ENCODE results near the gene GTF3C5. TPM values are rescaled to one million over a fixed set of nuclear protein-coding genes. Genes with fewer than 3 reads are reported as not detected.
"Not testable (repeated sequence)": the region's sequence is repeated elsewhere in the genome, so short reads cannot be mapped to it uniquely, and the experiment has no call there.

GTF3C5 gene
- total and polyA plus RNA-seq, 2 donors (not counting 1 experiment from before 2014, with no cell fraction given), result 32.2 to 32.4 TPM

GRCh38 chr9:133059623-133060022, 28.8 kb downstream of the GTF3C5 start:
- TF ChIP-seq EZH2 (IDR thresholded peaks at IDR 0.05; ENCODE audit: low read length, missing control alignments) (no peak), CTCF (conservative IDR thresholded peaks at IDR 0.05 in 1 of 2, IDR thresholded peaks at IDR 0.05 in 1 of 2; ENCODE audit: low read depth in 1 of 2, low read length in 2 of 2) (no peak)
- no peak overlapping the region for H2AFZ ChIP-seq (ENCODE audit: low read length)
- no peaks in the 10 kb centered on the region for H3K27me3 ChIP-seq (ENCODE audit: control insufficient read depth, insufficient read depth, low read length)
- H3K36me3 ChIP-seq (ENCODE audit: control insufficient read depth, insufficient read depth, low read length), result peaks cover 10% of the 10 kb centered on the region
- H4K20me1 ChIP-seq (ENCODE audit: control insufficient read depth, extremely low read depth, insufficient read depth, low read length), result no peaks in the 10 kb centered on the region
- no peaks in the 10 kb centered on the region for H3K79me2 ChIP-seq (ENCODE audit: control insufficient read depth, insufficient read depth, low read length)
- no peak overlapping the region for H3K9ac ChIP-seq (ENCODE audit: insufficient read depth, low read length)
- H3K4me1 ChIP-seq (ENCODE audit: control insufficient read depth, extremely low read depth, insufficient read depth, low read length), result no peaks in the 10 kb centered on the region
- DNase-seq (ENCODE audit: low read depth in 2 of 2), result no peak
- H3K4me2 ChIP-seq (ENCODE audit: extremely low read depth, insufficient read depth, low read length), result no peak overlapping the region
- no peak overlapping the region for H3K4me3 ChIP-seq (replicated peaks in 1 of 4; ENCODE audit: control extremely low read depth in 1 of 4, insufficient read depth in 1 of 4, low read depth in 3 of 4, low read length in 4 of 4)
- H3K27ac ChIP-seq (ENCODE audit: insufficient read depth, low read length), result no peak overlapping the region
- no peaks in the 10 kb centered on the region for H3K9me3 ChIP-seq (ENCODE audit: control insufficient read depth, insufficient read depth, low read depth, low read length)

- H3K4me3 ChIP-seq (replicated peaks in 1 of 4; ENCODE audit: control extremely low read depth in 1 of 4, insufficient read depth in 1 of 4, low read depth in 3 of 4, low read length in 4 of 4), result no peak overlapping the region
- H3K9me3 ChIP-seq (ENCODE audit: control insufficient read depth, insufficient read depth, low read depth, low read length), result no peaks in the 10 kb centered on the region
- no peaks in the 10 kb centered on the region for H3K4me1 ChIP-seq (ENCODE audit: control insufficient read depth, extremely low read depth, insufficient read depth, low read length)
- no peak overlapping the region for H3K4me2 ChIP-seq (ENCODE audit: extremely low read depth, insufficient read depth, low read length)
- H4K20me1 ChIP-seq (ENCODE audit: control insufficient read depth, extremely low read depth, insufficient read depth, low read length), result no peaks in the 10 kb centered on the region
- H2AFZ ChIP-seq (ENCODE audit: low read length), result no peak overlapping the region
- no peaks in the 10 kb centered on the region for H3K27me3 ChIP-seq (ENCODE audit: control insufficient read depth, insufficient read depth, low read length)
- no peak overlapping the region for H3K9ac ChIP-seq (ENCODE audit: insufficient read depth, low read length)
- TF ChIP-seq CTCF (conservative IDR thresholded peaks at IDR 0.05 in 1 of 2, IDR thresholded peaks at IDR 0.05 in 1 of 2; ENCODE audit: low read depth in 1 of 2, low read length in 2 of 2) (no peak), EZH2 (IDR thresholded peaks at IDR 0.05; ENCODE audit: low read length, missing control alignments) (no peak)
- H3K79me2 ChIP-seq (ENCODE audit: control insufficient read depth, insufficient read depth, low read length), result no peaks in the 10 kb centered on the region
- H3K27ac ChIP-seq (ENCODE audit: insufficient read depth, low read length), result no peak overlapping the region
- no peak for DNase-seq (ENCODE audit: low read depth in 2 of 2)
- peaks cover 6% of the 10 kb centered on the region for H3K36me3 ChIP-seq (ENCODE audit: control insufficient read depth, insufficient read depth, low read length)
These were observed 29.6 kb downstream of the GTF3C5 start for GRCh38 chr9:133060417-133060841.

GRCh38 chr9:133061019-133061763, 30.4 kb downstream of the GTF3C5 start:
- H3K79me2 ChIP-seq (ENCODE audit: control insufficient read depth, insufficient read depth, low read length); H3K9ac ChIP-seq (ENCODE audit: insufficient read depth, low read length); H3K27me3 ChIP-seq (ENCODE audit: control insufficient read depth, insufficient read depth, low read length); H3K4me1 ChIP-seq (ENCODE audit: control insufficient read depth, extremely low read depth, insufficient read depth, low read length); DNase-seq (ENCODE audit: low read depth in 2 of 2); H3K9me3 ChIP-seq (ENCODE audit: control insufficient read depth, insufficient read depth, low read depth, low read length); H2AFZ ChIP-seq (ENCODE audit: low read length); H4K20me1 ChIP-seq (ENCODE audit: control insufficient read depth, extremely low read depth, insufficient read depth, low read length); H3K4me3 ChIP-seq (replicated peaks in 1 of 4; ENCODE audit: control extremely low read depth in 1 of 4, insufficient read depth in 1 of 4, low read depth in 3 of 4, low read length in 4 of 4); H3K27ac ChIP-seq (ENCODE audit: insufficient read depth, low read length); H3K4me2 ChIP-seq (ENCODE audit: extremely low read depth, insufficient read depth, low read length); H3K36me3 ChIP-seq (ENCODE audit: control insufficient read depth, insufficient read depth, low read length): not testable (repeated sequence)

- not testable (repeated sequence) for H3K4me2 ChIP-seq (ENCODE audit: extremely low read depth, insufficient read depth, low read length); H3K9ac ChIP-seq (ENCODE audit: insufficient read depth, low read length); DNase-seq (ENCODE audit: low read depth in 2 of 2); H3K79me2 ChIP-seq (ENCODE audit: control insufficient read depth, insufficient read depth, low read length); H3K9me3 ChIP-seq (ENCODE audit: control insufficient read depth, insufficient read depth, low read depth, low read length); H3K27ac ChIP-seq (ENCODE audit: insufficient read depth, low read length); H4K20me1 ChIP-seq (ENCODE audit: control insufficient read depth, extremely low read depth, insufficient read depth, low read length); H3K27me3 ChIP-seq (ENCODE audit: control insufficient read depth, insufficient read depth, low read length); H2AFZ ChIP-seq (ENCODE audit: low read length); H3K36me3 ChIP-seq (ENCODE audit: control insufficient read depth, insufficient read depth, low read length); H3K4me3 ChIP-seq (replicated peaks in 1 of 4; ENCODE audit: control extremely low read depth in 1 of 4, insufficient read depth in 1 of 4, low read depth in 3 of 4, low read length in 4 of 4); H3K4me1 ChIP-seq (ENCODE audit: control insufficient read depth, extremely low read depth, insufficient read depth, low read length)
These were observed 31.0 kb downstream of the GTF3C5 start, which contains the start of gene CEL for GRCh38 chr9:133061764-133062145. TSS of gene CEL (plus strand) at chr9:133061981. CDS start at chr9:133062003, 22 bp downstream.

GRCh38 chr9:133062569-133062968, 31.8 kb downstream of the GTF3C5 start:
- not testable (repeated sequence) for DNase-seq (ENCODE audit: low read depth in 2 of 2)

More at GRCh38 chr9:133062569-133062968, 31.8 kb downstream of the GTF3C5 start:
- not testable (repeated sequence) for H3K4me1 ChIP-seq (ENCODE audit: control insufficient read depth, extremely low read depth, insufficient read depth, low read length); H2AFZ ChIP-seq (ENCODE audit: low read length); H3K4me2 ChIP-seq (ENCODE audit: extremely low read depth, insufficient read depth, low read length); H3K27me3 ChIP-seq (ENCODE audit: control insufficient read depth, insufficient read depth, low read length); H3K9me3 ChIP-seq (ENCODE audit: control insufficient read depth, insufficient read depth, low read depth, low read length); H3K36me3 ChIP-seq (ENCODE audit: control insufficient read depth, insufficient read depth, low read length); H3K79me2 ChIP-seq (ENCODE audit: control insufficient read depth, insufficient read depth, low read length); H4K20me1 ChIP-seq (ENCODE audit: control insufficient read depth, extremely low read depth, insufficient read depth, low read length); H3K4me3 ChIP-seq (replicated peaks in 1 of 4; ENCODE audit: control extremely low read depth in 1 of 4, insufficient read depth in 1 of 4, low read depth in 3 of 4, low read length in 4 of 4); H3K27ac ChIP-seq (ENCODE audit: insufficient read depth, low read length); H3K9ac ChIP-seq (ENCODE audit: insufficient read depth, low read length)
